HepG2 (cell line): ENCODE data around the gene EIF4A3. TPM values are rescaled to one million over a fixed set of nuclear protein-coding genes. Genes with fewer than 3 reads are reported as not detected.

ENCODE experiments used
- GFI1 ChIP-seq: sonication (generic); formaldehyde crosslinking; IDR thresholded peaks from 2 replicates; pipeline ENCODE4 v1.5.0; 2020; ENCODE audit warnings: missing genetic modification reagents, mild to moderate bottlenecking, borderline replicate concordance
- KLF16 ChIP-seq, 2 experiments: sonication (generic) in 1 of 2; formaldehyde crosslinking in 1 of 2; IDR thresholded peaks; 2 replicates each; pipeline versions ENCODE4 v1.6.1 to v1.8.0; 2016 to 2023; ENCODE audit warnings: missing genetic modification reagents in 2 of 2, missing compliant biosample characterization in 1 of 2
- MTA1 ChIP-seq: sonication (generic); formaldehyde crosslinking; IDR thresholded peaks from 2 replicates; pipeline ENCODE4 v1.4.0; 2020; ENCODE audit warnings: missing genetic modification reagents, mild to moderate bottlenecking, borderline replicate concordance
- NFYB ChIP-seq: sonication (generic); formaldehyde crosslinking; IDR thresholded peaks from 2 replicates; pipeline ENCODE4 v1.4.0; 2020; ENCODE audit warnings: missing genetic modification reagents
- PCBP2 ChIP-seq: fragments of 200-400 bp; formaldehyde crosslinking; optimal IDR thresholded peaks from 2 replicates; pipeline ENCODE3; 2018; ENCODE audit warnings: low read length, low read depth; ENCODE audit not compliant: poor library complexity, severe bottlenecking
- PHF21A ChIP-seq: sonication (generic); formaldehyde crosslinking; IDR thresholded peaks from 2 replicates; pipeline ENCODE4 v1.5.0; 2020; ENCODE audit warnings: mild to moderate bottlenecking, missing genetic modification reagents
- RBFOX2 ChIP-seq: fragments of 200-400 bp; formaldehyde crosslinking; IDR thresholded peaks from 2 replicates; pipeline ENCODE4 v1.6.1; 2017; ENCODE audit warnings: low read depth, mild to moderate bottlenecking, low read length
- RBM22 ChIP-seq: fragments of 200-400 bp; formaldehyde crosslinking; optimal IDR thresholded peaks from 2 replicates; pipeline ENCODE3; 2017; ENCODE audit warnings: mild to moderate bottlenecking, low read length, moderate library complexity
- SRY ChIP-seq: sonication (generic); formaldehyde crosslinking; IDR thresholded peaks from 2 replicates; pipeline ENCODE4 v1.8.0; 2022; ENCODE audit warnings: mild to moderate bottlenecking, missing genetic modification reagents
- TCF7L2 ChIP-seq: IDR thresholded peaks from 2 replicates; pipeline ENCODE4 v1.6.1; 2011; ENCODE audit warnings: mild to moderate bottlenecking, low read depth, low read length, moderate library complexity
- ZEB1 ChIP-seq: IDR thresholded peaks from 2 replicates; pipeline ENCODE4 v1.6.1; 2012; ENCODE audit warnings: mild to moderate bottlenecking, low read depth, inconsistent platforms; ENCODE audit not compliant: insufficient replicate concordance
- ZNF264 ChIP-seq: sonication (generic); formaldehyde crosslinking; IDR thresholded peaks from 2 replicates; pipeline ENCODE4 v1.4.0; 2020; ENCODE audit warnings: missing genetic modification reagents
- ZNF7 ChIP-seq: IDR thresholded peaks from 2 replicates; pipeline ENCODE4 v1.6.1; 2016; ENCODE audit warnings: missing biosample characterization, missing genetic modification reagents
- ZNF782 ChIP-seq: sonication (generic); formaldehyde crosslinking; IDR thresholded peaks from 2 replicates; pipeline ENCODE4 v1.4.0; 2020; ENCODE audit warnings: missing genetic modification reagents, mild to moderate bottlenecking, borderline replicate concordance
- ZSCAN12 ChIP-seq: sonication (generic); formaldehyde crosslinking; IDR thresholded peaks from 2 replicates; pipeline ENCODE4 v1.9.0; 2021; ENCODE audit warnings: mild to moderate bottlenecking, missing genetic modification reagents
- polyA plus RNA-seq, 8 experiments: library from polyadenylated mRNA; depleted of rRNA in 3 of 8; stranded (reverse) in 7 of 8; unstranded in 1 of 8; fragments of >200 nt; fragmentation: Illumina TruSeq in 4 of 8; extraction: Trizol in 4 of 8; gene quantifications; 2 replicates each; pipeline versions ENCODE4 v1.2.1 to v1.2.3, GENCODE V29; 2011 to 2016; ENCODE audit warnings: low read depth in 4 of 8, missing spikeins in 1 of 8, mixed read lengths in 1 of 8; ENCODE audit not compliant: insufficient read depth in 1 of 8
- total RNA-seq, 5 experiments: library from RNA; depleted of rRNA; stranded (reverse); fragments of >200 nt; fragmentation: Illumina TruSeq; extraction: Trizol; gene quantifications; 2 replicates each; pipeline ENCODE4 v1.2.3, GENCODE V29; 2016; ENCODE audit warnings: low read depth in 1 of 5
- TF ChIP-seq, protein P1 (sequence below): sonication (generic); formaldehyde crosslinking; IDR thresholded peaks from 2 replicates; pipeline ENCODE4 v1.9.0; 2022; ENCODE audit warnings: missing genetic modification reagents, mild to moderate bottlenecking, borderline replicate concordance
- TF ChIP-seq, protein P2 (sequence below): sonication (generic); formaldehyde crosslinking; IDR thresholded peaks from 2 replicates; pipeline ENCODE4 v1.4.0; 2020; ENCODE audit warnings: mild to moderate bottlenecking, low read depth, missing genetic modification reagents
- TF ChIP-seq, protein P3 (sequence below): sonication (generic); formaldehyde crosslinking; IDR thresholded peaks from 2 replicates; pipeline ENCODE4 v1.5.0; 2020; ENCODE audit warnings: mild to moderate bottlenecking, missing genetic modification reagents
- TF ChIP-seq, protein P4 (sequence below): sonication (generic); formaldehyde crosslinking; IDR thresholded peaks from 2 replicates; pipeline ENCODE4 v1.8.1; 2023; ENCODE audit warnings: mild to moderate bottlenecking, missing genetic modification reagents
- TF ChIP-seq, protein P5 (sequence below): sonication (generic); formaldehyde crosslinking; IDR thresholded peaks from 2 replicates; pipeline ENCODE4 v1.4.0; 2020; ENCODE audit warnings: missing genetic modification reagents, borderline replicate concordance

Gene EIF4A3
- total and polyA plus RNA-seq, 2 of the 13 experiments (the other 11 are each of a cell fraction or from before 2014, with no cell fraction given) = 145 to 187 TPM

DNA sequence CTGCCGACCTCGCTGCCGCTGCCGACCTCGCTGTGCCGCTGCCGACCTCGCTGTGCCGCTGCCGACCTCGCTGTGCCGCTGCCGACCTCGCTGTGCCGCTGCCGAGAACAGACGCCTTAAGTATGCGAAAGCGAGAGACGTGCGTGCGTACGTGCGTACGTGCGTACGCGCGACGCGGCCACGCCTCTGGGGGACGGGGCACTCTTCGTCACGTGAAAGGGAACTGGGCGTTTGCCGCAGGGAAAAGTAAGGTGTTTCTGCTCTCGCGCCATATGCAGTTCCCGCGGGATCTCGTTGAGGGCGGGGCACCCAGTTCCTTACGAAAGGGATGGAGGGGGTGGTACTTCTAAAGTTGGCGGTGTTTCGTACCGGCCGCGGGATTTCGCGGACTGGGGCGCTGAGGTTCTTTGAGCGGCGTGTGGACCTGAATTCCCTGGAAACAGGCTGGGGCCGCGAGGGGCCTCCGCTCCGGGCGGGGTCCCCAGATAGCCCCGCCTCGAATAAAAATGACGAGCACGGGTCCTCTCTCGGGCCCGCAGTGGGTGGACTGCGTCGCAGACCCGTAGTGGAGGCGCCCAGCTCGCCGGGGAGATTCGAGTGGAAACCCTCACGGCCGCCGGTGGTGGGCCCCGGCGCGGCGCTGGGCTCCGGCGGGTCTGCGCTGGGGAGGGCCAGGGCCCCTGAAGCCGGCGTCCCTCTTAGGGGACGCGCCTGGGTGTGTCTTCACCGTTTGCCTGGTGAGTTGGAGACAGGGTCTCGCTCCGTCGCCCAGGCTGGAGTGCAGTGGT is at the start of gene EIF4A3 (continued):
- TF ChIP-seq, protein P1, sequence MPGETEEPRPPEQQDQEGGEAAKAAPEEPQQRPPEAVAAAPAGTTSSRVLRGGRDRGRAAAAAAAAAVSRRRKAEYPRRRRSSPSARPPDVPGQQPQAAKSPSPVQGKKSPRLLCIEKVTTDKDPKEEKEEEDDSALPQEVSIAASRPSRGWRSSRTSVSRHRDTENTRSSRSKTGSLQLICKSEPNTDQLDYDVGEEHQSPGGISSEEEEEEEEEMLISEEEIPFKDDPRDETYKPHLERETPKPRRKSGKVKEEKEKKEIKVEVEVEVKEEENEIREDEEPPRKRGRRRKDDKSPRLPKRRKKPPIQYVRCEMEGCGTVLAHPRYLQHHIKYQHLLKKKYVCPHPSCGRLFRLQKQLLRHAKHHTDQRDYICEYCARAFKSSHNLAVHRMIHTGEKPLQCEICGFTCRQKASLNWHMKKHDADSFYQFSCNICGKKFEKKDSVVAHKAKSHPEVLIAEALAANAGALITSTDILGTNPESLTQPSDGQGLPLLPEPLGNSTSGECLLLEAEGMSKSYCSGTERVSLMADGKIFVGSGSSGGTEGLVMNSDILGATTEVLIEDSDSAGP (CRISPR knock-in tag) = peak; percentile 92
- peak; percentile 80; the same call in 1 of the 2 replicates for TF ChIP-seq GFI1
- TF ChIP-seq KLF16 (CRISPR knock-in tag; IDR thresholded peaks at IDR 0.05) = peak in 1 of 2 experiments; percentile 86; a peak in 2 of 4 replicates
- TF ChIP-seq TCF7L2 = no peak
- TF ChIP-seq, protein P2, sequence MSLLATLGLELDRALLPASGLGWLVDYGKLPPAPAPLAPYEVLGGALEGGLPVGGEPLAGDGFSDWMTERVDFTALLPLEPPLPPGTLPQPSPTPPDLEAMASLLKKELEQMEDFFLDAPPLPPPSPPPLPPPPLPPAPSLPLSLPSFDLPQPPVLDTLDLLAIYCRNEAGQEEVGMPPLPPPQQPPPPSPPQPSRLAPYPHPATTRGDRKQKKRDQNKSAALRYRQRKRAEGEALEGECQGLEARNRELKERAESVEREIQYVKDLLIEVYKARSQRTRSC = 0 out of 2 replicates have a peak, but pooled peaks have one; percentile 85
- TF ChIP-seq, protein P3, sequence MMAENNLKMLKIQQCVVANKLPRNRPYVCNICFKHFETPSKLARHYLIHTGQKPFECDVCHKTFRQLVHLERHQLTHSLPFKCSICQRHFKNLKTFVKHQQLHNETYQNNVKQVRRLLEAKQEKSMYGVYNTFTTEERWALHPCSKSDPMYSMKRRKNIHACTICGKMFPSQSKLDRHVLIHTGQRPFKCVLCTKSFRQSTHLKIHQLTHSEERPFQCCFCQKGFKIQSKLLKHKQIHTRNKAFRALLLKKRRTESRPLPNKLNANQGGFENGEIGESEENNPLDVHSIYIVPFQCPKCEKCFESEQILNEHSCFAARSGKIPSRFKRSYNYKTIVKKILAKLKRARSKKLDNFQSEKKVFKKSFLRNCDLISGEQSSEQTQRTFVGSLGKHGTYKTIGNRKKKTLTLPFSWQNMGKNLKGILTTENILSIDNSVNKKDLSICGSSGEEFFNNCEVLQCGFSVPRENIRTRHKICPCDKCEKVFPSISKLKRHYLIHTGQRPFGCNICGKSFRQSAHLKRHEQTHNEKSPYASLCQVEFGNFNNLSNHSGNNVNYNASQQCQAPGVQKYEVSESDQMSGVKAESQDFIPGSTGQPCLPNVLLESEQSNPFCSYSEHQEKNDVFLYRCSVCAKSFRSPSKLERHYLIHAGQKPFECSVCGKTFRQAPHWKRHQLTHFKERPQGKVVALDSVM (CRISPR knock-in tag) = no peak
- peak; percentile 49 for TF ChIP-seq ZNF782 (CRISPR knock-in tag)
- TF ChIP-seq MTA1 = peak; percentile 75; the same call in 1 of the 2 replicates
- peak; percentile 32 for TF ChIP-seq ZEB1
- peak; percentile 74 for TF ChIP-seq ZNF264
- peak; percentile 70 for TF ChIP-seq PHF21A (CRISPR knock-in tag)
- peak; percentile 99 for TF ChIP-seq RBFOX2
- TF ChIP-seq, protein P4, sequence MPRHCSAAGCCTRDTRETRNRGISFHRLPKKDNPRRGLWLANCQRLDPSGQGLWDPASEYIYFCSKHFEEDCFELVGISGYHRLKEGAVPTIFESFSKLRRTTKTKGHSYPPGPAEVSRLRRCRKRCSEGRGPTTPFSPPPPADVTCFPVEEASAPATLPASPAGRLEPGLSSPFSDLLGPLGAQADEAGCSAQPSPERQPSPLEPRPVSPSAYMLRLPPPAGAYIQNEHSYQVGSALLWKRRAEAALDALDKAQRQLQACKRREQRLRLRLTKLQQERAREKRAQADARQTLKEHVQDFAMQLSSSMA (CRISPR knock-in tag) = no peak; the same call in 1 of the 2 replicates
- TF ChIP-seq, protein P5, sequence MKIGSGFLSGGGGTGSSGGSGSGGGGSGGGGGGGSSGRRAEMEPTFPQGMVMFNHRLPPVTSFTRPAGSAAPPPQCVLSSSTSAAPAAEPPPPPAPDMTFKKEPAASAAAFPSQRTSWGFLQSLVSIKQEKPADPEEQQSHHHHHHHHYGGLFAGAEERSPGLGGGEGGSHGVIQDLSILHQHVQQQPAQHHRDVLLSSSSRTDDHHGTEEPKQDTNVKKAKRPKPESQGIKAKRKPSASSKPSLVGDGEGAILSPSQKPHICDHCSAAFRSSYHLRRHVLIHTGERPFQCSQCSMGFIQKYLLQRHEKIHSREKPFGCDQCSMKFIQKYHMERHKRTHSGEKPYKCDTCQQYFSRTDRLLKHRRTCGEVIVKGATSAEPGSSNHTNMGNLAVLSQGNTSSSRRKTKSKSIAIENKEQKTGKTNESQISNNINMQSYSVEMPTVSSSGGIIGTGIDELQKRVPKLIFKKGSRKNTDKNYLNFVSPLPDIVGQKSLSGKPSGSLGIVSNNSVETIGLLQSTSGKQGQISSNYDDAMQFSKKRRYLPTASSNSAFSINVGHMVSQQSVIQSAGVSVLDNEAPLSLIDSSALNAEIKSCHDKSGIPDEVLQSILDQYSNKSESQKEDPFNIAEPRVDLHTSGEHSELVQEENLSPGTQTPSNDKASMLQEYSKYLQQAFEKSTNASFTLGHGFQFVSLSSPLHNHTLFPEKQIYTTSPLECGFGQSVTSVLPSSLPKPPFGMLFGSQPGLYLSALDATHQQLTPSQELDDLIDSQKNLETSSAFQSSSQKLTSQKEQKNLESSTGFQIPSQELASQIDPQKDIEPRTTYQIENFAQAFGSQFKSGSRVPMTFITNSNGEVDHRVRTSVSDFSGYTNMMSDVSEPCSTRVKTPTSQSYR (CRISPR knock-in tag) = peak; percentile 49
- no peak for TF ChIP-seq RBM22
- no peak for TF ChIP-seq ZNF7
- TF ChIP-seq NFYB (CRISPR knock-in tag) = peak; percentile 60
- TF ChIP-seq ZSCAN12 (CRISPR knock-in tag) = 0 out of 2 replicates have a peak, but pooled peaks have one; percentile 89
- TF ChIP-seq PCBP2 = no peak
- TF ChIP-seq SRY (CRISPR knock-in tag) = 0 out of 2 replicates have a peak, but pooled peaks have one; percentile 91
